Uterus (tissue), 2 donors: Measurements from ENCODE around the gene ROBO2.

ENCODE experiments used
- CTCF ChIP-seq, 4 experiments: fragments of 200-600 bp in 2 of 4; fragments of 450-650 bp in 2 of 4; sonication (generic) in 2 of 4; IDR thresholded peaks; one replicate each; pipeline ENCODE4 v1.5.1; 2016 to 2019; ENCODE audit warnings: antibody characterized with exemption in 4 of 4, mild to moderate bottlenecking in 2 of 4, moderate library complexity in 1 of 4
- POLR2A ChIP-seq, 2 donors: fragments of 450-650 bp; IDR thresholded peaks; one replicate each; pipeline ENCODE4 v1.6.1; 2016; ENCODE audit warnings: antibody characterized with exemption in 2 of 2, mild to moderate bottlenecking in 1 of 2, moderate library complexity in 1 of 2

DNA sequence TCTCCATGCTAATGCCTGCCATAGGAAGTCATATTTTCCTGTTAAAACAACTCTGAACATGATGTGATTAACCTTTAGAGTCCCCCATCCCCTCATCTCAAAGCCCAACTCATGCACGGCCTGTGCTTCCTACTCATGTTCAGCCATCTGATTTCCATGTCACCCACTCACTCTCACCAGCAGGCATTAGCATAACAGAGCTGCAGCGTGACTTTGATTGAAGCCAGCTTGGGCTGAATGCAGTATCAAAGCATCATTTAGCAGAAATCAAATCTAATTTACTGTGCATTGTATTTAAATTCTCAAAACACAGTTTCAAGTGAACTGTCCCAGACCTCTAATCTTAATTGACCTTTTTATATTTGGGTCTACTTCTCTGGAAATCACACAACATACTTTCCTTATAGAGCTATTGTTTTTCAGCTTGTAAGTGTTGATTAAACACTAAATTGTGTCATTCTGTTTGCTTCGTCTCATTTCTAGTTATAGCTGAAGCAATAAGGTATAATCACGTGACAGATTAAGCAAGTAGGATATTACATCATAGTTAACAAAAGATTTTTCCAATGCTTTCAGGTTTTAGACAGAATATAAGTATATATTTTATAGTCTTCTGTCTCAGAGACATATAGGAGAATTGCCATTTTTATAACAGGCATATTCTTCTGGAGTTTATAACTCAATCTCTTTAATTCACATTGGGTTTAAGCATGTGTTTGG, 501.5 kb downstream of the ROBO2 start:
- TF ChIP-seq CTCF (IDR thresholded peaks at IDR 0.05), result no peak
- no peak for TF ChIP-seq POLR2A (IDR thresholded peaks at IDR 0.05)
